OCI-LY3 (cell line): ENCODE data around the gene PHACTR3.

Experiments
- H2AFZ ChIP-seq: fragments of 200-600, 300-600 bp; shearing (Covaris generic); 2 replicates; pipeline ENCODE4 v1.6.0; 2014; ENCODE audit warnings: antibody characterized with exemption, low read depth, low read length
- H3K27ac ChIP-seq: fragments of 200-600, 300-600 bp; sonication (generic); 2 replicates; pipeline ENCODE4 v1.5.1; 2014; ENCODE audit warnings: mild to moderate bottlenecking, low read length, moderate library complexity, mixed read lengths
- H3K27me3 ChIP-seq: fragments of 200-600, 300-600 bp; sonication (generic); 2 replicates; pipeline ENCODE4 v1.6.1; 2014; ENCODE audit warnings: low read depth, low read length, mixed read lengths
- H3K36me3 ChIP-seq: fragments of 200-600, 300-600 bp; sonication (generic); replicated peaks from 2 replicates; pipeline ENCODE3; 2014; ENCODE audit warnings: low read depth, low read length, mixed read lengths
- H3K4me1 ChIP-seq: fragments of 300-600, 200-600 bp; sonication (generic); 2 replicates; pipeline ENCODE4 v1.6.1; 2014; ENCODE audit warnings: low read length, mixed read lengths
- H3K4me2 ChIP-seq: fragments of 200-600, 300-600 bp; sonication (generic); 2 replicates; pipeline ENCODE4 v1.6.1; 2014; ENCODE audit warnings: low read length, mixed read lengths
- H3K4me3 ChIP-seq: fragments of 300-600, 200-600 bp; sonication (generic); 2 replicates; pipeline ENCODE4 v1.5.1; 2014; ENCODE audit warnings: antibody characterized with exemption, mild to moderate bottlenecking, low read length, moderate library complexity
- H3K79me2 ChIP-seq: fragments of 300-600, 200-600 bp; shearing (Covaris generic); 2 replicates; pipeline ENCODE4 v1.6.1; 2014; ENCODE audit warnings: mild to moderate bottlenecking, low read length, mixed read lengths
- H3K9ac ChIP-seq: fragments of 300-600, 200-600 bp; shearing (Covaris generic); 2 replicates; pipeline ENCODE4 v1.6.0; 2014; ENCODE audit warnings: mild to moderate bottlenecking, low read length, moderate library complexity
- H3K9me3 ChIP-seq: fragments of 200-600, 300-600 bp; shearing (Covaris generic); 2 replicates; pipeline ENCODE4 v1.6.1; 2014; ENCODE audit warnings: low read length, mixed read lengths; ENCODE audit not compliant: insufficient read depth
- H4K20me1 ChIP-seq: fragments of 200-600, 300-600 bp; sonication (generic); 2 replicates; pipeline ENCODE4 v1.6.1; 2016; ENCODE audit warnings: low read length, mixed read lengths; ENCODE audit not compliant: insufficient read depth
- CTCF ChIP-seq: fragments of 200-600, 300-600 bp; sonication (generic); IDR thresholded peaks from 2 replicates; pipeline ENCODE4 v1.5.1; 2014; ENCODE audit warnings: antibody characterized with exemption, low read length, low read depth
- EZH2phosphoT487 ChIP-seq: fragments of 200-600 bp; shearing (Covaris generic); IDR thresholded peaks from 2 replicates; pipeline ENCODE4 v1.6.1; 2018; ENCODE audit warnings: antibody characterized with exemption, mixed run types, low read depth

PHACTR3 gene

GRCh38 chr20:59577809-59578435, 26.4 kb upstream of the PHACTR3 start:
- Histone ChIP-seq H3K4me1 (no peaks in the 10 kb centered on the region), H3K4me3 (no peak overlapping the region), H3K79me2 (no peaks in the 10 kb centered on the region), H3K27me3 (peaks cover 21% of the 10 kb centered on the region), H2AFZ (no peak overlapping the region), H3K36me3 (no peaks in the 10 kb centered on the region), H3K27ac (no peak overlapping the region), H3K9ac (no peak overlapping the region), H3K9me3 (no peaks in the 10 kb centered on the region), H3K4me2 (no peak overlapping the region), H4K20me1 (no peaks in the 10 kb centered on the region)
- TF ChIP-seq CTCF (no peak), EZH2phosphoT487 (no peak)

GRCh38 chr20:59578436-59579403, 25.6 kb upstream of the PHACTR3 start:
- Histone ChIP-seq H3K9ac (no peak overlapping the region), H3K79me2 (no peaks in the 10 kb centered on the region), H4K20me1 (no peaks in the 10 kb centered on the region), H3K4me2 (no peak overlapping the region), H3K27ac (no peak overlapping the region), H3K36me3 (no peaks in the 10 kb centered on the region), H3K27me3 (peaks cover 17% of the 10 kb centered on the region), H3K4me3 (no peak overlapping the region), H3K4me1 (no peaks in the 10 kb centered on the region), H3K9me3 (no peaks in the 10 kb centered on the region), H2AFZ (no peak overlapping the region)
- TF ChIP-seq EZH2phosphoT487 (no peak), CTCF (no peak)

- no peak overlapping the region for H3K4me3 ChIP-seq
- peaks cover 16% of the 10 kb centered on the region for H3K27me3 ChIP-seq
- no peak overlapping the region for H2AFZ ChIP-seq
- no peak overlapping the region for H3K4me2 ChIP-seq
- TF ChIP-seq CTCF (no peak), EZH2phosphoT487 (no peak)
- no peaks in the 10 kb centered on the region for H3K4me1 ChIP-seq
- no peaks in the 10 kb centered on the region for H3K9me3 ChIP-seq
- H4K20me1 ChIP-seq = no peaks in the 10 kb centered on the region
- no peaks in the 10 kb centered on the region for H3K36me3 ChIP-seq
- H3K79me2 ChIP-seq = no peaks in the 10 kb centered on the region
- no peak overlapping the region for H3K27ac ChIP-seq
- no peak overlapping the region for H3K9ac ChIP-seq
Measured at GRCh38 chr20:59579404-59580145, 24.8 kb upstream of the PHACTR3 start.
